ENCODE measurements around the gene GPRASP1. TPM values are rescaled to one million over a fixed set of nuclear protein-coding genes. Genes with fewer than 3 reads are reported as not detected.
"Not testable (repeated sequence)": the region's sequence is repeated elsewhere in the genome, so short reads cannot be mapped to it uniquely, and the experiment has no call there.

GPRASP1 gene
- total and polyA plus RNA-seq, 8 donors = 2.3 to 25.0 (median 20.5) TPM

- DNase-seq (no peak), ATAC-seq (no peak)
- TF ChIP-seq CTCF (IDR thresholded peaks at IDR 0.05) = no peak
- Histone ChIP-seq H3K4me3 (no peak overlapping the region), H3K36me3 (no peaks in the 10 kb centered on the region), H3K9me3 (no peaks in the 10 kb centered on the region), H3K27me3 (no peaks in the 10 kb centered on the region), H3K4me1 (no peaks in the 10 kb centered on the region), H3K27ac (no peak overlapping the region)
- intact Hi-C loops (cut with DNase I) = no loop called here
Observed at GRCh38 chrX:102669526-102669925, 18.2 kb downstream of the GPRASP1 start.

GRCh38 chrX:102672856-102673255, 21.6 kb downstream of the GPRASP1 start:
- intact Hi-C loops (cut with DNase I) = no loop called here
- Histone ChIP-seq H3K27ac (no peak overlapping the region), H3K27me3 (no peaks in the 10 kb centered on the region), H3K36me3 (no peaks in the 10 kb centered on the region), H3K9me3 (no peaks in the 10 kb centered on the region), H3K4me3 (no peak overlapping the region), H3K4me1 (no peaks in the 10 kb centered on the region)
- no peak for ATAC-seq
- no peak for TF ChIP-seq CTCF (IDR thresholded peaks at IDR 0.05)
- no peak for DNase-seq

GRCh38 chrX:102677479-102677878, 26.2 kb downstream of the GPRASP1 start:
- H3K27ac ChIP-seq; ATAC-seq; H3K9me3 ChIP-seq; H3K4me1 ChIP-seq; H3K4me3 ChIP-seq; H3K36me3 ChIP-seq; intact Hi-C loops (cut with DNase I); H3K27me3 ChIP-seq; DNase-seq: not testable (repeated sequence)

GRCh38 chrX:102684772-102685520, 33.7 kb downstream of the GPRASP1 start:
- ATAC-seq = no peak
- Histone ChIP-seq H3K27me3 (no peaks in the 10 kb centered on the region), H3K36me3 (no peaks in the 10 kb centered on the region), H3K4me1 (no peaks in the 10 kb centered on the region), H3K4me3 (no peak overlapping the region), H3K27ac (no peak overlapping the region), H3K9me3 (peaks cover 0 to 10% of the 10 kb centered on the region in 2 donors)
- no peak for TF ChIP-seq CTCF (IDR thresholded peaks at IDR 0.05)
- DNase-seq = no peak
- intact Hi-C loops (cut with DNase I) = no loop called here

- DNase-seq (no peak), ATAC-seq (no peak)
- Histone ChIP-seq H3K27me3 (no peaks in the 10 kb centered on the region), H3K4me1 (no peaks in the 10 kb centered on the region), H3K9me3 (no peaks in the 10 kb centered on the region), H3K36me3 (no peaks in the 10 kb centered on the region), H3K27ac (no peak overlapping the region), H3K4me3 (no peak overlapping the region)
- intact Hi-C loops (cut with DNase I) = no loop called here
- TF ChIP-seq CTCF (IDR thresholded peaks at IDR 0.05) = no peak
Observed at GRCh38 chrX:102694749-102695148, 43.5 kb downstream of the GPRASP1 start.

- Histone ChIP-seq H3K9me3 (no peaks in the 10 kb centered on the region), H3K36me3 (no peaks in the 10 kb centered on the region), H3K4me3 (no peak overlapping the region), H3K4me1 (no peaks in the 10 kb centered on the region), H3K27ac (no peak overlapping the region), H3K27me3 (no peaks in the 10 kb centered on the region)
- DNase-seq (no peak), ATAC-seq (no peak)
- intact Hi-C loops (cut with DNase I) = no loop called here
- TF ChIP-seq CTCF (IDR thresholded peaks at IDR 0.05) = no peak
Observed at GRCh38 chrX:102696306-102696705, 45.0 kb downstream of the GPRASP1 start.

Data from left lung (tissue), 10 donors.